ENCODE data around the gene AVPR1A. TPM values are rescaled to one million over a fixed set of nuclear protein-coding genes. Genes with fewer than 3 reads are reported as not detected.

The AVPR1A gene
- total RNA-seq, result 4.6 TPM

DNA sequence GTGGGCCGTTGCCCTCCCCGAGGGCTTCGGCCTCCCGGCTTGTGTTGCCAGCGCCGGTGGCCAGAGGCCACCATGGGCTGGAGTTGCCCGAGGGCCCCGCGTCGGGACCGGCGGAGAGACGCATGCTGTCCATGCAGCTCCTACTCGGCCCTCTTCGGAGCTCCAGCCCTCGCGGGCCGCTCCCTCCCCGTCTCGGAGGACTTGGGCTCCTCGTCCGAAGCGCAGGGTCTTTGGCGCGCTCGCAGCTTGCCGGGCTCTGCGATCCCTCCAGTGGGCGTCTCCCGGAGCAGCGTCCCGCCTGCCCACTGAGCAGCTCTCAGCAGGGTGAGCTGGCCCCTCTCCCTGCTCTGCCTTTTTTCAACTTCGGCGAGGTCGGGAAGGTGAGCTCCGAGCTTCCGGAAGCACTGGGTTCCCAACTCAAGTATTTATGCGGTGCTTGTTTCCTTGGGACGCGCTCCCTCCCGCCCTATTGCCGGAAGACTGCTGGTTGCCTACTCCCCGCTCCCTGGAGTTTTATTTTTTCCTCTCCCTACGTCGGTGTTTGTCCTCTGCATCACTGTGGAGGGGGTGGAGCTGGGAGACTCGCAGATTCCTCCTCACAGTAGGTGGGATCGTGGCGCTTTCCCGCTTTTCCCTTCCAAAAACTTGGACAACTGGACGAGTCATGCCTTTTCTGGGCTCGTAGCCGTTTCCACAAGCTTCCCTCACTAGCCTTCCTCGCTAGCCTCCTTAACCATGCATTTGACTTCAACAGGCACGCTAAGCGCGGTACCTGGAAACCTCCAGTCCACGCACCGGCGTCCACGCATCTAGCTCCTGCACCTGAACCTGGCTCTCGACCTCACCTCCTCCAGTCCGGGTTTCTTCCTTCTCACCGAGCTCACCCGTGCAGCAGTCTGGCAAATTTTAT, at the start of gene AVPR1A:
AVPR1A (minus strand) TSS at position 489 of the 910 bp plus-strand sequence; CDS start at position 124, 365 bp downstream.

Other genes with a start within 250 kb of the AVPR1A start
- gene PPM1H, start 216.1 kb downstream of the AVPR1A start, total RNA-seq, result 27.0 TPM